HepG2 (cell line): ENCODE results near the gene CMTR2. TPM values are rescaled to one million over a fixed set of nuclear protein-coding genes. Genes with fewer than 3 reads are reported as not detected.

Experiments used
- ATAC-seq: fragments of 200-7000 bp; cut with Tn5 transposase; 3 replicates; pipeline ENCODE4 v1.9.1; 2020; ENCODE audit warnings: mild to moderate bottlenecking, moderate library complexity
- BruUV-seq: library from RNA; stranded (reverse); fragments of 400-500 nt; replicated peaks from 2 replicates; lab custom pipeline; 2021; lab: Mats Ljungman, UMichigan
- CTCF ChIA-PET: fragments of 300-600 bp; formaldehyde crosslinking; extraction: SDS; loops from one replicate; lab custom pipeline; 2021; ENCODE audit warnings: low total read pairs, inconsistent platforms, low intra/inter-chr PET ratio; lab: Yijun Ruan, JAX
- POLR2A ChIA-PET: fragments of 350-600 bp; sonication (Branson Sonifier 250); formaldehyde crosslinking; loops from one replicate; lab custom pipeline; 2020; ENCODE audit warnings: antibody characterized with exemption, inconsistent platforms; lab: Yijun Ruan, JAX
- DNase-seq: peaks from one replicate; pipeline ENCODE4 v3.0.0-alpha.2; 2015; ENCODE audit warnings: low spot score
- FAIRE-seq: peaks from 3 replicates; lab custom pipeline; 2011; peaks lifted over from hg19 to GRCh38; lab: Jason Lieb, UNC
- H2AFZ ChIP-seq: one replicate; pipeline ENCODE4 v1.6.1; 2011; ENCODE audit warnings: low read length, inconsistent platforms
- H3K27ac ChIP-seq: fragments of 300-600 bp; 3 replicates; pipeline ENCODE4 v1.8.0; 2011; ENCODE audit warnings: mixed run types, mild to moderate bottlenecking, mixed read lengths, low read length, inconsistent platforms; ENCODE audit not compliant: insufficient read depth; ENCODE audit errors: extremely low read length
- H3K27me3 ChIP-seq, 2 experiments: fragments of 200-600 bp in 1 of 2; 2 replicates in 1 of 2; 3 replicates in 1 of 2; pipeline versions ENCODE4 v1.6.0 to v1.8.0; 2011; ENCODE audit warnings: low read length in 2 of 2, mild to moderate bottlenecking in 2 of 2, moderate library complexity in 2 of 2, inconsistent platforms in 1 of 2; ENCODE audit not compliant: insufficient read depth in 2 of 2, control insufficient read depth in 1 of 2
- H3K36me3 ChIP-seq, 2 experiments: fragments of 200-600 bp in 1 of 2; replicated peaks in 1 of 2; 2 replicates in 1 of 2; 3 replicates in 1 of 2; pipeline versions ENCODE4 v1.5.1 to v1.8.0; 2011; ENCODE audit warnings: low read length in 2 of 2, inconsistent platforms in 1 of 2; ENCODE audit not compliant: insufficient read depth in 2 of 2, control insufficient read depth in 1 of 2
- H3K4me1 ChIP-seq: 2 replicates; pipeline ENCODE4 v1.5.1; 2012; ENCODE audit warnings: low read length, inconsistent platforms; ENCODE audit not compliant: insufficient read depth
- H3K4me2 ChIP-seq: 2 replicates; pipeline ENCODE4 v1.6.0; 2011; ENCODE audit warnings: low read depth, low read length, inconsistent platforms
- H3K4me3 ChIP-seq, 3 experiments: fragments of 200-600 bp in 1 of 3; sonication (generic), shearing (Covaris generic) in 1 of 3; replicated peaks in 1 of 3; 2 replicates each; pipeline ENCODE4 v1.5.1; 2011 to 2016; ENCODE audit warnings: low read length in 3 of 3, inconsistent platforms in 2 of 3, low read depth in 2 of 3, mild to moderate bottlenecking in 2 of 3, control low read depth in 1 of 3, mixed read lengths in 1 of 3; ENCODE audit not compliant: insufficient read depth in 1 of 3
- H3K79me2 ChIP-seq: one replicate; pipeline ENCODE4 v1.6.1; 2011; ENCODE audit warnings: low read length, inconsistent platforms; ENCODE audit not compliant: insufficient read depth
- H3K9ac ChIP-seq: 2 replicates; pipeline ENCODE4 v1.6.0; 2011; ENCODE audit warnings: mild to moderate bottlenecking, low read depth, low read length, inconsistent platforms; ENCODE audit not compliant: insufficient read depth
- H3K9me3 ChIP-seq: 2 replicates; pipeline ENCODE4 v1.5.1; 2012; ENCODE audit warnings: mild to moderate bottlenecking, low read length
- H4K20me1 ChIP-seq: 2 replicates; pipeline ENCODE4 v1.6.0; 2011; ENCODE audit warnings: inconsistent platforms, mild to moderate bottlenecking, low read length, moderate library complexity; ENCODE audit not compliant: insufficient read depth
- AHR ChIP-seq: IDR thresholded peaks from 2 replicates; pipeline ENCODE4 v1.6.1; 2018; ENCODE audit warnings: missing genetic modification reagents, missing compliant biosample characterization
- CTCF ChIP-seq: sonication (generic); formaldehyde crosslinking; IDR thresholded peaks from 2 replicates; pipeline ENCODE4 v1.5.0; 2020; ENCODE audit warnings: mild to moderate bottlenecking, missing genetic modification reagents, moderate library complexity
- FOXP1 ChIP-seq, 2 experiments: fragments of 450-650 bp in 1 of 2; IDR thresholded peaks; 2 replicates each; pipeline ENCODE4 v1.6.1; 2017 to 2018; ENCODE audit warnings: antibody characterized with exemption in 1 of 2
- HOXA3 ChIP-seq: sonication (generic); formaldehyde crosslinking; IDR thresholded peaks from 2 replicates; pipeline ENCODE4 v1.5.0; 2020; ENCODE audit warnings: missing genetic modification reagents
- MAFF ChIP-seq: IDR thresholded peaks from 2 replicates; pipeline ENCODE4 v1.6.1; 2011; ENCODE audit warnings: low read depth, low read length, improper control_type of control experiment
- MAFK ChIP-seq, 2 experiments: IDR thresholded peaks in 1 of 2; conservative IDR thresholded peaks in 1 of 2; 2 replicates each; pipeline ENCODE4 v1.6.1; 2011; ENCODE audit warnings: improper control_type of control experiment in 2 of 2, low read length in 2 of 2
- RBFOX2 ChIP-seq: fragments of 200-400 bp; formaldehyde crosslinking; IDR thresholded peaks from 2 replicates; pipeline ENCODE4 v1.6.1; 2017; ENCODE audit warnings: low read depth, mild to moderate bottlenecking, low read length
- RFX1 ChIP-seq: fragments of 450-650 bp; IDR thresholded peaks from 2 replicates; pipeline ENCODE4 v1.6.1; 2017
- YEATS2 ChIP-seq: sonication (generic); formaldehyde crosslinking; IDR thresholded peaks from 2 replicates; pipeline ENCODE4 v1.4.0; 2020; ENCODE audit warnings: missing genetic modification reagents, borderline replicate concordance
- ZXDC ChIP-seq: sonication (generic); formaldehyde crosslinking; IDR thresholded peaks from 2 replicates; pipeline ENCODE4 v1.5.0; 2020; ENCODE audit warnings: mild to moderate bottlenecking, missing genetic modification reagents
- in situ Hi-C: cut with HindIII; loops from 2 replicates; pipeline ENCODE4 v1.10.0; 2017; ENCODE audit warnings: low pct_unique_long_range_greater_than_20kb; ENCODE audit not compliant: extremely low pct_ligation_motif_present
- intact Hi-C: fragments of 100-400 bp; cut with micrococcal nuclease; formaldehyde crosslinking; loops from one replicate; pipeline ENCODE4 v1.10.0; 2022; ENCODE audit not compliant: unreplicated experiment
- polyA plus RNA-seq, 8 experiments: library from polyadenylated mRNA; depleted of rRNA in 3 of 8; stranded (reverse) in 7 of 8; unstranded in 1 of 8; fragments of >200 nt; fragmentation: Illumina TruSeq in 4 of 8; extraction: Trizol in 4 of 8; gene quantifications; 2 replicates each; pipeline versions ENCODE4 v1.2.1 to v1.2.3, GENCODE V29; 2011 to 2016; ENCODE audit warnings: low read depth in 4 of 8, missing spikeins in 1 of 8, mixed read lengths in 1 of 8; ENCODE audit not compliant: insufficient read depth in 1 of 8
- total RNA-seq, 5 experiments: library from RNA; depleted of rRNA; stranded (reverse); fragments of >200 nt; fragmentation: Illumina TruSeq; extraction: Trizol; gene quantifications; 2 replicates each; pipeline ENCODE4 v1.2.3, GENCODE V29; 2016; ENCODE audit warnings: low read depth in 1 of 5
- TF ChIP-seq, protein P1 (sequence below): sonication (generic); formaldehyde crosslinking; IDR thresholded peaks from 2 replicates; pipeline ENCODE4 v1.4.0; 2020; ENCODE audit warnings: missing genetic modification reagents
- TF ChIP-seq, protein P2 (sequence below): sonication (generic); formaldehyde crosslinking; IDR thresholded peaks from 2 replicates; pipeline ENCODE4 v1.8.0; 2022; ENCODE audit warnings: mild to moderate bottlenecking, missing genetic modification reagents, moderate library complexity
- TF ChIP-seq, protein P3 (sequence below): sonication (generic); formaldehyde crosslinking; IDR thresholded peaks from 2 replicates; pipeline ENCODE4 v1.4.0; 2020; ENCODE audit warnings: missing genetic modification reagents

CMTR2 gene
- total and polyA plus RNA-seq, 2 of the 13 experiments (the other 11 are each of a cell fraction or from before 2014, with no cell fraction given) = 15.0 to 19.9 TPM

GRCh38 chr16:71246309-71246708 lies 42.9 kb downstream of the CMTR2 start:
- Histone ChIP-seq H3K27ac (no peak overlapping the region), H3K9ac (no peak overlapping the region), H3K4me1 (no peaks in the 10 kb centered on the region), H3K36me3 (no peaks in the 10 kb centered on the region), H3K27me3 (peaks cover 0 to 7% of the 10 kb centered on the region in 2 experiments; a peak in 2 of 5 replicates), H3K4me2 (no peak overlapping the region), H3K9me3 (no peaks in the 10 kb centered on the region), H3K4me3 (no peak overlapping the region), H3K79me2 (no peaks in the 10 kb centered on the region), H4K20me1 (no peaks in the 10 kb centered on the region), H2AFZ (no peak overlapping the region)
- FAIRE-seq (no peak), ATAC-seq (no peak), DNase-seq (no peak)
- POLR2A ChIA-PET = no interaction called here
- no TSS peak for BruUV-seq
- intact Hi-C loops = no loop called here
- CTCF ChIA-PET = no interaction called here
- in situ Hi-C loops = no loop called here
- TF ChIP-seq, protein P1, sequence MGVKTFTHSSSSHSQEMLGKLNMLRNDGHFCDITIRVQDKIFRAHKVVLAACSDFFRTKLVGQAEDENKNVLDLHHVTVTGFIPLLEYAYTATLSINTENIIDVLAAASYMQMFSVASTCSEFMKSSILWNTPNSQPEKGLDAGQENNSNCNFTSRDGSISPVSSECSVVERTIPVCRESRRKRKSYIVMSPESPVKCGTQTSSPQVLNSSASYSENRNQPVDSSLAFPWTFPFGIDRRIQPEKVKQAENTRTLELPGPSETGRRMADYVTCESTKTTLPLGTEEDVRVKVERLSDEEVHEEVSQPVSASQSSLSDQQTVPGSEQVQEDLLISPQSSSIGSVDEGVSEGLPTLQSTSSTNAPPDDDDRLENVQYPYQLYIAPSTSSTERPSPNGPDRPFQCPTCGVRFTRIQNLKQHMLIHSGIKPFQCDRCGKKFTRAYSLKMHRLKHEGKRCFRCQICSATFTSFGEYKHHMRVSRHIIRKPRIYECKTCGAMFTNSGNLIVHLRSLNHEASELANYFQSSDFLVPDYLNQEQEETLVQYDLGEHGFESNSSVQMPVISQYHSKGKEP (CRISPR knock-in tag) = no peak
- TF ChIP-seq ZXDC (no peak), RFX1 (no peak), RBFOX2 (no peak), MAFK (conservative IDR thresholded peaks at IDR 0.05 in 1 of 2, IDR thresholded peaks at IDR 0.05 in 1 of 2; ENCODE audit: low read length in 2 of 2) (peak; percentile 85 to 86), YEATS2 (CRISPR knock-in tag) (no peak), HOXA3 (CRISPR knock-in tag) (no peak), MAFF (peak; percentile 80), FOXP1 (IDR thresholded peaks at IDR 0.05) (no peak), FOXP1 (CRISPR knock-in tag; IDR thresholded peaks at IDR 0.05) (no peak), AHR (no peak), CTCF (no peak)
- TF ChIP-seq, protein P2, sequence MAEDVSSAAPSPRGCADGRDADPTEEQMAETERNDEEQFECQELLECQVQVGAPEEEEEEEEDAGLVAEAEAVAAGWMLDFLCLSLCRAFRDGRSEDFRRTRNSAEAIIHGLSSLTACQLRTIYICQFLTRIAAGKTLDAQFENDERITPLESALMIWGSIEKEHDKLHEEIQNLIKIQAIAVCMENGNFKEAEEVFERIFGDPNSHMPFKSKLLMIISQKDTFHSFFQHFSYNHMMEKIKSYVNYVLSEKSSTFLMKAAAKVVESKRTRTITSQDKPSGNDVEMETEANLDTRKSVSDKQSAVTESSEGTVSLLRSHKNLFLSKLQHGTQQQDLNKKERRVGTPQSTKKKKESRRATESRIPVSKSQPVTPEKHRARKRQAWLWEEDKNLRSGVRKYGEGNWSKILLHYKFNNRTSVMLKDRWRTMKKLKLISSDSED (CRISPR knock-in tag) = no peak
- TF ChIP-seq, protein P3, sequence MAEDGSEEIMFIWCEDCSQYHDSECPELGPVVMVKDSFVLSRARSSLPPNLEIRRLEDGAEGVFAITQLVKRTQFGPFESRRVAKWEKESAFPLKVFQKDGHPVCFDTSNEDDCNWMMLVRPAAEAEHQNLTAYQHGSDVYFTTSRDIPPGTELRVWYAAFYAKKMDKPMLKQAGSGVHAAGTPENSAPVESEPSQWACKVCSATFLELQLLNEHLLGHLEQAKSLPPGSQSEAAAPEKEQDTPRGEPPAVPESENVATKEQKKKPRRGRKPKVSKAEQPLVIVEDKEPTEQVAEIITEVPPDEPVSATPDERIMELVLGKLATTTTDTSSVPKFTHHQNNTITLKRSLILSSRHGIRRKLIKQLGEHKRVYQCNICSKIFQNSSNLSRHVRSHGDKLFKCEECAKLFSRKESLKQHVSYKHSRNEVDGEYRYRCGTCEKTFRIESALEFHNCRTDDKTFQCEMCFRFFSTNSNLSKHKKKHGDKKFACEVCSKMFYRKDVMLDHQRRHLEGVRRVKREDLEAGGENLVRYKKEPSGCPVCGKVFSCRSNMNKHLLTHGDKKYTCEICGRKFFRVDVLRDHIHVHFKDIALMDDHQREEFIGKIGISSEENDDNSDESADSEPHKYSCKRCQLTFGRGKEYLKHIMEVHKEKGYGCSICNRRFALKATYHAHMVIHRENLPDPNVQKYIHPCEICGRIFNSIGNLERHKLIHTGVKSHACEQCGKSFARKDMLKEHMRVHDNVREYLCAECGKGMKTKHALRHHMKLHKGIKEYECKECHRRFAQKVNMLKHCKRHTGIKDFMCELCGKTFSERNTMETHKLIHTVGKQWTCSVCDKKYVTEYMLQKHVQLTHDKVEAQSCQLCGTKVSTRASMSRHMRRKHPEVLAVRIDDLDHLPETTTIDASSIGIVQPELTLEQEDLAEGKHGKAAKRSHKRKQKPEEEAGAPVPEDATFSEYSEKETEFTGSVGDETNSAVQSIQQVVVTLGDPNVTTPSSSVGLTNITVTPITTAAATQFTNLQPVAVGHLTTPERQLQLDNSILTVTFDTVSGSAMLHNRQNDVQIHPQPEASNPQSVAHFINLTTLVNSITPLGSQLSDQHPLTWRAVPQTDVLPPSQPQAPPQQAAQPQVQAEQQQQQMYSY (CRISPR knock-in tag) = no peak
